OCI-LY3 (cell line): ENCODE results near the gene IL36G.
"Not testable (repeated sequence)": the region's sequence is repeated elsewhere in the genome, so short reads cannot be mapped to it uniquely, and the experiment has no call there.

Experiments used
- H2AFZ ChIP-seq: fragments of 200-600, 300-600 bp; shearing (Covaris generic); 2 replicates; pipeline ENCODE4 v1.6.0; 2014; ENCODE audit warnings: antibody characterized with exemption, low read depth, low read length
- H3K27ac ChIP-seq: fragments of 200-600, 300-600 bp; sonication (generic); 2 replicates; pipeline ENCODE4 v1.5.1; 2014; ENCODE audit warnings: mild to moderate bottlenecking, low read length, moderate library complexity, mixed read lengths
- H3K27me3 ChIP-seq: fragments of 200-600, 300-600 bp; sonication (generic); 2 replicates; pipeline ENCODE4 v1.6.1; 2014; ENCODE audit warnings: low read depth, low read length, mixed read lengths
- H3K36me3 ChIP-seq: fragments of 200-600, 300-600 bp; sonication (generic); replicated peaks from 2 replicates; pipeline ENCODE3; 2014; ENCODE audit warnings: low read depth, low read length, mixed read lengths
- H3K4me1 ChIP-seq: fragments of 300-600, 200-600 bp; sonication (generic); 2 replicates; pipeline ENCODE4 v1.6.1; 2014; ENCODE audit warnings: low read length, mixed read lengths
- H3K4me2 ChIP-seq: fragments of 200-600, 300-600 bp; sonication (generic); 2 replicates; pipeline ENCODE4 v1.6.1; 2014; ENCODE audit warnings: low read length, mixed read lengths
- H3K4me3 ChIP-seq: fragments of 300-600, 200-600 bp; sonication (generic); 2 replicates; pipeline ENCODE4 v1.5.1; 2014; ENCODE audit warnings: antibody characterized with exemption, mild to moderate bottlenecking, low read length, moderate library complexity
- H3K79me2 ChIP-seq: fragments of 300-600, 200-600 bp; shearing (Covaris generic); 2 replicates; pipeline ENCODE4 v1.6.1; 2014; ENCODE audit warnings: mild to moderate bottlenecking, low read length, mixed read lengths
- H3K9ac ChIP-seq: fragments of 300-600, 200-600 bp; shearing (Covaris generic); 2 replicates; pipeline ENCODE4 v1.6.0; 2014; ENCODE audit warnings: mild to moderate bottlenecking, low read length, moderate library complexity
- H3K9me3 ChIP-seq: fragments of 200-600, 300-600 bp; shearing (Covaris generic); 2 replicates; pipeline ENCODE4 v1.6.1; 2014; ENCODE audit warnings: low read length, mixed read lengths; ENCODE audit not compliant: insufficient read depth
- H4K20me1 ChIP-seq: fragments of 200-600, 300-600 bp; sonication (generic); 2 replicates; pipeline ENCODE4 v1.6.1; 2016; ENCODE audit warnings: low read length, mixed read lengths; ENCODE audit not compliant: insufficient read depth
- EZH2phosphoT487 ChIP-seq: fragments of 200-600 bp; shearing (Covaris generic); IDR thresholded peaks from 2 replicates; pipeline ENCODE4 v1.6.1; 2018; ENCODE audit warnings: antibody characterized with exemption, mixed run types, low read depth
- TF ChIP-seq, protein P1 (sequence below): fragments of 200-600, 300-600 bp; sonication (generic); IDR thresholded peaks from 2 replicates; pipeline ENCODE4 v1.5.1; 2014; ENCODE audit warnings: antibody characterized with exemption, low read length, low read depth

IL36G gene

DNA sequence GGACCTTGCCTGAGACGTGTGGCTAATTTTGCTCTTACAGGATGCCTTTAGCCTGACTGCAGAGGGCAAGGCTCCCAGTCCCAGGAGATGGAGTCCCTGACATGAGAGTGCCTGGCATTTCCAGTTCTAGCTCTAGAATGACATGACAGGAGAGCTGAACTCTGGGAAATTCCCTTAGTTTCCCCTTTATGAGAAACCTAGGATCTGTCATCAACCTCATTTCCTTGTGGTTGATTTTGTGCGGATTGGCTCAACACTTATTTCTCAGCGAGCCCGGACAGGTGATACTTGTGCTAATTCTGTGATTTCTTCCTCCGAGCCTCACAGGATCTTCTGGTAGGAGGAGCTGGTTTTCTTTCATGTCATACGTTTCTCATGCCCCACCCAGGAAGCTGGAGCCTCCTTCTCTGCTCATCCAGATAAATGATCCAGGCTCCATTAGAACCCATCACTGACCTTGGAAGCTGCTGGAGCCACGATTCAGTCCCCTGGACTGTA is at the start of gene IL36G:
TSS of gene IL36G (plus strand) at position 448 of the 498 bp plus-strand sequence. CDS start 633 bp downstream, outside the sequence.
- no peaks in the 10 kb centered on the region for H4K20me1 ChIP-seq
- no peak within 1 kb of the TSS for H3K27ac ChIP-seq
- no peak for TF ChIP-seq EZH2phosphoT487
- TF ChIP-seq, protein P1, sequence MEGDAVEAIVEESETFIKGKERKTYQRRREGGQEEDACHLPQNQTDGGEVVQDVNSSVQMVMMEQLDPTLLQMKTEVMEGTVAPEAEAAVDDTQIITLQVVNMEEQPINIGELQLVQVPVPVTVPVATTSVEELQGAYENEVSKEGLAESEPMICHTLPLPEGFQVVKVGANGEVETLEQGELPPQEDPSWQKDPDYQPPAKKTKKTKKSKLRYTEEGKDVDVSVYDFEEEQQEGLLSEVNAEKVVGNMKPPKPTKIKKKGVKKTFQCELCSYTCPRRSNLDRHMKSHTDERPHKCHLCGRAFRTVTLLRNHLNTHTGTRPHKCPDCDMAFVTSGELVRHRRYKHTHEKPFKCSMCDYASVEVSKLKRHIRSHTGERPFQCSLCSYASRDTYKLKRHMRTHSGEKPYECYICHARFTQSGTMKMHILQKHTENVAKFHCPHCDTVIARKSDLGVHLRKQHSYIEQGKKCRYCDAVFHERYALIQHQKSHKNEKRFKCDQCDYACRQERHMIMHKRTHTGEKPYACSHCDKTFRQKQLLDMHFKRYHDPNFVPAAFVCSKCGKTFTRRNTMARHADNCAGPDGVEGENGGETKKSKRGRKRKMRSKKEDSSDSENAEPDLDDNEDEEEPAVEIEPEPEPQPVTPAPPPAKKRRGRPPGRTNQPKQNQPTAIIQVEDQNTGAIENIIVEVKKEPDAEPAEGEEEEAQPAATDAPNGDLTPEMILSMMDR: no peak
- H2AFZ ChIP-seq: no peak within 1 kb of the TSS
- no peaks in the 10 kb centered on the region for H3K36me3 ChIP-seq
- H3K9ac ChIP-seq: no peak within 1 kb of the TSS
- H3K4me1 ChIP-seq: peaks cover 55% of the 10 kb centered on the region
- no peaks in the 10 kb centered on the region for H3K9me3 ChIP-seq
- peak within 1 kb of the TSS; percentile 20; the same call in 1 of the 2 replicates for H3K4me3 ChIP-seq
- peak within 1 kb of the TSS; percentile 74 for H3K4me2 ChIP-seq
- H3K79me2 ChIP-seq: no peaks in the 10 kb centered on the region
- no peaks in the 10 kb centered on the region; the same call in 1 of the 2 replicates for H3K27me3 ChIP-seq

DNA sequence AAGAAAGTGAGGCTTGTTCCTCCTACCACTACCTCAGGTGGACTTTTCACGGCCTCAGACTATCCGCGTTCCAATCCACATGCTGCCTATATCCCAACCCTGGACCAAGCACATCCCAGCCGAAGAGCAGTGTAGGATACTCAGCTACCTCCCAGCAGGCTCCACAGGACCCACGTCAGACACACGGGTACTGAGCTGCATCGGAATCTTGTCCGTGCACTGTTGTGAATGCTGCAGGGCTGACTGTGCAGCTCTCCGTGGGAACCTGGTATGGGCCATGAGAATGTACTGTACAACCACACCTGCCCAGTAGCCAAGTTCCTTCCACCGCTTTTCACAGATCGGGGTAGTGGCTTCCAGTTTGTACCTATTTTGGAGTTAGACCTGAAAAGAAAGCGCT is 44.5 kb upstream of the IL36G start:
- H4K20me1 ChIP-seq: no peaks in the 10 kb centered on the region
- TF ChIP-seq, protein P1: no peak
- TF ChIP-seq EZH2phosphoT487: no peak
- H3K27me3 ChIP-seq: peaks cover 4% of the 10 kb centered on the region; the same call in 1 of the 2 replicates
- no peak overlapping the region for H3K27ac ChIP-seq
- H3K79me2 ChIP-seq: no peaks in the 10 kb centered on the region
- no peak overlapping the region for H3K4me2 ChIP-seq
- no peak overlapping the region for H3K4me3 ChIP-seq
- peaks cover 2% of the 10 kb centered on the region; the same call in 1 of the 2 replicates for H3K4me1 ChIP-seq
- H3K9me3 ChIP-seq: no peaks in the 10 kb centered on the region
- H3K9ac ChIP-seq: no peak overlapping the region
- no peaks in the 10 kb centered on the region for H3K36me3 ChIP-seq
- no peak overlapping the region for H2AFZ ChIP-seq

DNA sequence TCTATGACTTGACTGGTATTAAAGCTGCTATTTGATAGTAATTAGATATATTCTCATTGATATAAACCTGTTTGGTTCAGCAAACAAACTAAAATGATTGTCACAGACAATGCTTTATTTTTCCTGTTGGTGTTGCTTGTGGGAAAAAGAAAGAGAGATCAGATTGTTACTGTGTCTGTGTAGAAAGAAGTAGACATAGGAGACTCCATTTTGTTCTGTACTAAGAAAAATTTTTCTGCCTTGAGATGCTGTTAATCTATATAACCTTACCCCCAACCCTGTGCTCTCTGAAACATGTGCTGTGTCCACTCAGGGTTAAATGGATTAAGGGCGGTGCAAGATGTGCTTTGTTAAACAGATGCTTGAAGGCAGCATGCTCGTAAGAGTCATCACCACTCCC is 43.7 kb upstream of the IL36G start:
- H3K4me3 ChIP-seq, H2AFZ ChIP-seq, H3K36me3 ChIP-seq, H3K9me3 ChIP-seq, H4K20me1 ChIP-seq, H3K79me2 ChIP-seq, H3K4me1 ChIP-seq, H3K9ac ChIP-seq, H3K4me2 ChIP-seq, H3K27ac ChIP-seq, H3K27me3 ChIP-seq: not testable (repeated sequence)

DNA sequence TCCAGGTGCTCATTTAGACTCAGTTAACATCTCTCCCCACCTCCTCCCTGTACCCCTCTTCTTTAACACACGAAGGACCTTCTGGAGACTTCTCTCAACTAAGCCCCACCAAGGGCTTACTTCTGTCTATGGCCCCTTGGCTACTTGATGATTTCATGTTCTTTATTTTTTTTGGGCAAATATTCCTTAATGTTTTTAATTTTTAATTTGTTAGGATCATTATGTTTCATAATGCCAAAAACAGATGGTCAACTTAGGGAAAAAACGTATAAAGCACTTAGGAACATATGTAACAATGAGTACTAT is 40.9 kb upstream of the IL36G start:
- no peak overlapping the region for H3K27ac ChIP-seq
- no peak overlapping the region for H2AFZ ChIP-seq
- H3K36me3 ChIP-seq: no peaks in the 10 kb centered on the region
- no peaks in the 10 kb centered on the region for H4K20me1 ChIP-seq
- no peak overlapping the region for H3K9ac ChIP-seq
- no peak overlapping the region for H3K4me2 ChIP-seq
- peaks cover 5% of the 10 kb centered on the region; the same call in 1 of the 2 replicates for H3K4me1 ChIP-seq
- H3K4me3 ChIP-seq: no peak overlapping the region
- H3K27me3 ChIP-seq: peaks cover 10% of the 10 kb centered on the region
- H3K79me2 ChIP-seq: no peaks in the 10 kb centered on the region
- H3K9me3 ChIP-seq: no peaks in the 10 kb centered on the region
- TF ChIP-seq, protein P1: no peak
- no peak for TF ChIP-seq EZH2phosphoT487
